GM06990 (cell line): ENCODE results near the gene MYO1C.
"Not testable (repeated sequence)": the region's sequence is repeated elsewhere in the genome, so short reads cannot be mapped to it uniquely, and the experiment has no call there.

Experiments used
- DNase-seq: peaks from one replicate; pipeline ENCODE4 v3.0.0-alpha.2; 2011; ENCODE audit not compliant: insufficient read length; ENCODE audit errors: extremely low read depth
- H3K27me3 ChIP-seq: replicated peaks from 2 replicates; pipeline ENCODE4 v1.6.0; 2011; ENCODE audit warnings: low read length; ENCODE audit not compliant: control insufficient read depth, insufficient read depth
- H3K36me3 ChIP-seq: 2 replicates; pipeline ENCODE4 v1.5.1; 2011; ENCODE audit warnings: low read length; ENCODE audit not compliant: control insufficient read depth, insufficient read depth
- H3K4me3 ChIP-seq: replicated peaks from 2 replicates; pipeline ENCODE4 v1.5.1; 2011; ENCODE audit warnings: low read depth, mild to moderate bottlenecking, control low read depth, low read length
- CTCF ChIP-seq: IDR thresholded peaks from 2 replicates; pipeline ENCODE4 v1.5.1; 2011; ENCODE audit warnings: low read length, control low read depth, mild to moderate bottlenecking, inconsistent platforms; ENCODE audit not compliant: insufficient read depth, poor library complexity, severe bottlenecking

MYO1C gene

GRCh38 chr17:1461198-1461944, 31.1 kb downstream of the MYO1C start:
- Histone ChIP-seq H3K36me3 (peaks cover 4% of the 10 kb centered on the region), H3K27me3 (no peaks in the 10 kb centered on the region), H3K4me3 (no peak overlapping the region)
- no peak for TF ChIP-seq CTCF
- no peak for DNase-seq

GRCh38 chr17:1460233-1460632, 32.3 kb downstream of the MYO1C start:
- Histone ChIP-seq H3K27me3 (no peaks in the 10 kb centered on the region), H3K4me3 (no peak overlapping the region), H3K36me3 (peaks cover 4% of the 10 kb centered on the region)
- no peak for TF ChIP-seq CTCF
- DNase-seq, result no peak

GRCh38 chr17:1455797-1456599, 36.5 kb downstream of the MYO1C start, which contains the start of gene CRK:
Gene CRK, minus strand, starts transcription at chr17:1456232. Its CDS starts 115 bp downstream, at chr17:1456117.
- peak; percentile 97 for DNase-seq
- peak; percentile 13 for TF ChIP-seq CTCF
- Histone ChIP-seq H3K4me3 (peak within 1 kb of the TSS; percentile 93), H3K36me3 (no peaks in the 10 kb centered on the region; the same call in none of the 2 replicates), H3K27me3 (no peaks in the 10 kb centered on the region)

GRCh38 chr17:1455291-1455796, 37.1 kb downstream of the MYO1C start:
- Histone ChIP-seq H3K27me3 (no peaks in the 10 kb centered on the region), H3K36me3 (no peaks in the 10 kb centered on the region; the same call in none of the 2 replicates), H3K4me3 (peak overlapping the region; percentile 93)
- TF ChIP-seq CTCF, result peak; percentile 68
- DNase-seq, result peak; percentile 63

GRCh38 chr17:1454541-1454940, 37.9 kb downstream of the MYO1C start:
- no peaks in the 10 kb centered on the region for H3K27me3 ChIP-seq
- peak overlapping the region; percentile 93 for H3K4me3 ChIP-seq
- no peaks in the 10 kb centered on the region; the same call in none of the 2 replicates for H3K36me3 ChIP-seq
- DNase-seq, result no peak
- TF ChIP-seq CTCF, result no peak

GRCh38 chr17:1453694-1454093, 38.8 kb downstream of the MYO1C start:
- DNase-seq, H3K36me3 ChIP-seq, H3K27me3 ChIP-seq, H3K4me3 ChIP-seq: not testable (repeated sequence)
